ENCODE measurements around the gene AKAP6.
"Not testable (repeated sequence)": the region's sequence is repeated elsewhere in the genome, so short reads cannot be mapped to it uniquely, and the experiment has no call there.

Gene AKAP6

DNA sequence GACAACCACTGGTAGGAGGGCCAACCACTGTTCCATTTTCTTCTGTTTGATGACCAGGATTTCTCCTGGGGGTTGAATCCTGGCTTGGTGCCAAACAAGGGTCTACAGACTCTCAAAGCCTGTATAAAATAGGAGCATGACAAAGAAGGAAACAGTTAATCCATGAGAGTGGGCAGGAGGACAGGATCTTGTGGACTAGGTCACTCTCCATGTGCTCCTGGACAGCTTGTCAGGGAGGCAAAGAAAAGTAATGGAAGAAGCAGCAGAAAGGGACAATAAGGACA is 243.7 kb downstream of the AKAP6 start:
- Histone ChIP-seq H3K27ac (ENCODE audit: low read length) (no peak overlapping the region), H3K9me3 (ENCODE audit: control insufficient read depth in 1 of 2, low read length in 2 of 2) (no peaks in the 10 kb centered on the region), H3K36me3 (ENCODE audit: control insufficient read depth in 1 of 2, insufficient read depth in 2 of 2, low read length in 2 of 2) (no peaks in the 10 kb centered on the region), H3K4me3 (ENCODE audit: low read depth in 1 of 2, low read length in 2 of 2) (no peak overlapping the region), H3K4me1 (ENCODE audit: control insufficient read depth in 1 of 2, insufficient read depth in 2 of 2, low read length in 2 of 2) (peaks cover 3 to 15% of the 10 kb centered on the region in 2 donors), H3K27me3 (ENCODE audit: low read depth, low read length) (no peaks in the 10 kb centered on the region)

DNA sequence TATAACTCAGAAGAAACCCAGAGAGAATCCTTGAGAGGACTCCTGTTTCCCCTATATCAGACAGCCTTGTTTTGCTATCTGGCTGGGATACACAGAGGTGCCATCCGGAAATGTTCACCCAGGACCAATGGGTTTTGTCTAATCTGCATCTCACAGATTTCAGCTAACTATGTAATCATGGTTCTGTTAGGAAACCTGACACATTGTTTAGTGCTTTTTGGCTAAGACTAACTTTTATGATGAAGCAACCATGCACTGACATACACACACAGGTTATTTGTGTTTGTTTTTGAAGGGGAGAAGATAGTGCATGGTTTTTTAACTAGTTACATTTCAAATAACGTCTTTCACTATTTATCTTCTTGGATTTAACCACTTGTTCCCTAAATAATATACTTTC is 245.2 kb downstream of the AKAP6 start:
- H3K27ac ChIP-seq (ENCODE audit: low read length): no peak overlapping the region
- no peaks in the 10 kb centered on the region for H3K27me3 ChIP-seq (ENCODE audit: low read depth, low read length)
- H3K4me3 ChIP-seq (ENCODE audit: low read depth in 1 of 2, low read length in 2 of 2): no peak overlapping the region
- H3K36me3 ChIP-seq (ENCODE audit: control insufficient read depth in 1 of 2, insufficient read depth in 2 of 2, low read length in 2 of 2): no peaks in the 10 kb centered on the region
- H3K9me3 ChIP-seq (ENCODE audit: control insufficient read depth in 1 of 2, low read length in 2 of 2): no peaks in the 10 kb centered on the region
- H3K4me1 ChIP-seq (ENCODE audit: control insufficient read depth in 1 of 2, insufficient read depth in 2 of 2, low read length in 2 of 2): peaks cover 0 to 15% of the 10 kb centered on the region in 2 donors

DNA sequence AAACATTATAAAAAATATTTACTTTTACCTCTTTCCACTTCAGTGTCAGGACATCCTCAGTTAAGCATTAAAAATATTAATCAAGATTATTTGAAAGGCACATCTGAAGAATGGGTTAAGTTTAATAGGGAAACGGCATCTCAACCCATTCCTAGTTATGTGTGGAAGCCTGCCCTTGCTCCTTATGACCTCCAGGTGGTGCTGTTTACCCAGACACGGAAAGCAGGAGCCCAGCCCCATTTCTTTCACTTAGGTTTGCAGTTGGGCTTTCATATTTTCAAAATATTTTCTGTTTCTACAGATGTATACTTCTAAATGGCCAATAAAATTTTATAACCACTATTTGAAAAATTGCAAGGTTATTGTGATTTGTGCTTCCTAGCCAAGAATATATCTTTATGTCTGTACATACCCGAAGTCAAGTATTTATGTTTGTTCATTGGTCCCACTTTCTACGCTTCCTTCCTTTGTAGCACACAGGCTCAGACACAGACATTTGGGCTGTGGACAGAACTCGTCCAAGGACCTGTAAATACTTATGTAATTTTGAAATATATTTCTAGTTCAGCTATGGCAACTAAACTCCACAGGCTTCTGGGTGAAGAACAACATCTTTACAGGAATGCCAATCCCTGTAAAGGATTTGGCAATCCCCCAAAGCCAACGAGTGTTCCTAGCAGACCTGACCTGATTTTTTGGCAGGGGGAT is 247.1 kb downstream of the AKAP6 start:
- Histone ChIP-seq H3K27ac (ENCODE audit: low read length) (no peak overlapping the region), H3K4me3 (ENCODE audit: low read depth in 1 of 2, low read length in 2 of 2) (no peak overlapping the region), H3K36me3 (ENCODE audit: control insufficient read depth in 1 of 2, insufficient read depth in 2 of 2, low read length in 2 of 2) (no peaks in the 10 kb centered on the region), H3K27me3 (ENCODE audit: low read depth, low read length) (no peaks in the 10 kb centered on the region), H3K4me1 (ENCODE audit: control insufficient read depth in 1 of 2, insufficient read depth in 2 of 2, low read length in 2 of 2) (peaks cover 0 to 15% of the 10 kb centered on the region in 2 donors), H3K9me3 (ENCODE audit: control insufficient read depth in 1 of 2, low read length in 2 of 2) (no peaks in the 10 kb centered on the region)

DNA sequence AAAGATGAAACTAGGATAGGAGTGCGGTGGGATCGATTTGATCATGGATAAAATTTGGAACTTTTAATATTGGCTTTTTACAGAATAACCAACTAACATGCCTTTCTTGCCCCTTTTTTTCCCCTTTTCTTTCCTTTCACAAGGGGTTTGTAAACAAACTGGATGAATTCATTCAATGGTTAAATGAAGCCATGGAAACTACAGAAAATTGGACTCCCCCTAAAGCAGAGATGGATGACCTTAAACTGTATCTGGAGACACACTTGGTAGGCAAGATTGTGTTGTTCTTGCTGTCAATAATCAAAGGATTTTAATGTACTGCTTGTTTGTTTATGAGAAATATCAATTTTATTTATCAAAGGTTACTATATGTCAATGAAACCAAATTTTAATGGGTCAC is 247.9 kb downstream of the AKAP6 start:
- Histone ChIP-seq H3K9me3 (ENCODE audit: control insufficient read depth in 1 of 2, low read length in 2 of 2) (no peaks in the 10 kb centered on the region), H3K27me3 (ENCODE audit: low read depth, low read length) (no peaks in the 10 kb centered on the region), H3K27ac (ENCODE audit: low read length) (no peak overlapping the region), H3K4me3 (ENCODE audit: low read depth in 1 of 2, low read length in 2 of 2) (no peak overlapping the region), H3K36me3 (ENCODE audit: control insufficient read depth in 1 of 2, insufficient read depth in 2 of 2, low read length in 2 of 2) (no peaks in the 10 kb centered on the region), H3K4me1 (ENCODE audit: control insufficient read depth in 1 of 2, insufficient read depth in 2 of 2, low read length in 2 of 2) (peaks cover 0 to 15% of the 10 kb centered on the region in 2 donors)

DNA sequence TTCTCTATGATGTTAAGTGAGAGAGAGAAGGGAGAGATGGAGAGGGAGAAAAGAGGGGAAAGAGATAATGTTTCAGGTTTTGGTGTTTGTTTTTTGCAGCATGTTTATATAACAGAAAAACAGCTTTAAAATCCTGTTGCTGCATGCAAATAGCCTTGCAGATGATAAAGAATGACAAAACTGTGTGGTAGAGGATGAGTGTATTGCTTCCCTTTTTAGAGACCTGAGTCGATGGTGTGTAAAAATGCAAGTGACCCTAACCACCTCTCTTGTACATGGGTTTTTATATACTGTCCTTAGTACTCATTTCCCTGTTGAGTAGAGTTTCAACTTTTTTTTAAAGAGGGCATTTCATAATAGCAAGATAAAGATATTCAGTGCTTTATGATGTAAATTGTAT is 249.1 kb downstream of the AKAP6 start:
- Histone ChIP-seq H3K27ac (ENCODE audit: low read length) (no peak overlapping the region), H3K9me3 (ENCODE audit: control insufficient read depth in 1 of 2, low read length in 2 of 2) (no peaks in the 10 kb centered on the region), H3K4me3 (ENCODE audit: low read depth in 1 of 2, low read length in 2 of 2) (no peak overlapping the region), H3K4me1 (ENCODE audit: control insufficient read depth in 1 of 2, insufficient read depth in 2 of 2, low read length in 2 of 2) (peaks cover 0 to 7% of the 10 kb centered on the region in 2 donors), H3K27me3 (ENCODE audit: low read depth, low read length) (no peaks in the 10 kb centered on the region), H3K36me3 (ENCODE audit: control insufficient read depth in 1 of 2, insufficient read depth in 2 of 2, low read length in 2 of 2) (no peaks in the 10 kb centered on the region)

DNA sequence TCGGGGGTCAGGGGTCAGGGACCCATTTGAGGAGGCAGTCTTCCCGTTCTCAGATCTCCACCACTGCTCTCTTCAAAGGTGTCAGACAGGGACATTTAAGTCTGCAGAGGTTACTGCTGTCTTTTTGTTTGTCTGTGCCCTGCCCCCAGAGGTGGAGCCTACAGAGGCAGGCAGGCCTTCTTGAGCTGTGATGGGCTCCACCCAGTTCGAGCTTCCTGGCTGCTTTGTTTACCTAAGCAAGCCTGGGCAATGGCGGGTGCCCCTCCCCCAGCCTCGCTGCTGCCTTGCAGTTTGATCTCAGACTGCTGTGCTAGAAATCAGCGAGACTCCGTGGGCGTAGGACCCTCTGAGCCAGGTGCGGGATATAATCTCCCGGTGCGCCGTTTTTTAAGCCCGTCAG is 254.3 kb downstream of the AKAP6 start:
- H3K27me3 ChIP-seq (ENCODE audit: low read depth, low read length); H3K4me1 ChIP-seq (ENCODE audit: control insufficient read depth in 1 of 2, insufficient read depth in 2 of 2, low read length in 2 of 2); H3K4me3 ChIP-seq (ENCODE audit: low read depth in 1 of 2, low read length in 2 of 2); H3K36me3 ChIP-seq (ENCODE audit: control insufficient read depth in 1 of 2, insufficient read depth in 2 of 2, low read length in 2 of 2); H3K9me3 ChIP-seq (ENCODE audit: control insufficient read depth in 1 of 2, low read length in 2 of 2); H3K27ac ChIP-seq (ENCODE audit: low read length): not testable (repeated sequence)

DNA sequence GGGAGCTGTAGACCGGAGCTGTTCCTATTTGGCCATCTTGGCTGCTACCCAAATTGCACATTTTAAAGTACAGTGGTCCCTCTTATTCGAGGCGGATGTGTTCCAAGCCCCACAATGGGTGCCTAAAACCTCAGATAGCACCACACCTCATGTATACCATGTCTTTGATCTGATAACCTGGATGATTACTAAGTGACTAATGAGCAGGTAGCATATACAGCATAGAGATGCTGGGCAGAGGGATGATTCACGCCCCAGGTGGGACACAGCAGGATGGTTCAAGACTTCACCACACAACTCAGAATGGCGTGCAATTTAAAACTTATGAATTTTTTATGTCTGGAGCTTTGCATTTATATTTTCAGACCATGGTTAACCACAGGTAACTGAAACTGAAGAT is 255.0 kb downstream of the AKAP6 start:
- Histone ChIP-seq H3K27me3 (ENCODE audit: low read depth, low read length) (no peaks in the 10 kb centered on the region), H3K36me3 (ENCODE audit: control insufficient read depth in 1 of 2, insufficient read depth in 2 of 2, low read length in 2 of 2) (no peaks in the 10 kb centered on the region), H3K4me3 (ENCODE audit: low read depth in 1 of 2, low read length in 2 of 2) (no peak overlapping the region), H3K4me1 (ENCODE audit: control insufficient read depth in 1 of 2, insufficient read depth in 2 of 2, low read length in 2 of 2) (no peaks in the 10 kb centered on the region), H3K9me3 (ENCODE audit: control insufficient read depth in 1 of 2, low read length in 2 of 2) (peaks cover 0 to 3% of the 10 kb centered on the region in 2 donors), H3K27ac (ENCODE audit: low read length) (no peak overlapping the region)

DNA sequence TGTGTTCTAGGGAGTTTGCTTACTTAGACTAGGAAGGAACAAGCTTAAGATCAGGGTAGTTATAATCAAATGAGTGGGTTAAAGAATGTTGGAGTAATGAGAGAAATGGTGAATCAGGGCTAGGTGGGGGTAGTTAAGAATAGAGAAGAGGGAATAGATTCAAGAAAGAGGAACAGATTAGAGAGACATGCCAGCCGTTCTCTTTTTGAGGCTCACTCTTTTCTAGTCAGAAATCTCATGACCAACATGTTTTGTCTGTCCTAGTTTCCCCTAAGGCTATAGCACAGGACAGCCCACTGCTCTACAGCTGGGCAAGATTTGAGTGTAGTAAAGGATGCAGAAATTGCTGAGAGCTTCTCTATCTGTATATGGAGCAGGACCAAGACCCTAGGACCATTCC is 258.4 kb downstream of the AKAP6 start:
- Histone ChIP-seq H3K4me1 (ENCODE audit: control insufficient read depth in 1 of 2, insufficient read depth in 2 of 2, low read length in 2 of 2) (no peaks in the 10 kb centered on the region), H3K4me3 (ENCODE audit: low read depth in 1 of 2, low read length in 2 of 2) (no peak overlapping the region), H3K27me3 (ENCODE audit: low read depth, low read length) (no peaks in the 10 kb centered on the region), H3K36me3 (ENCODE audit: control insufficient read depth in 1 of 2, insufficient read depth in 2 of 2, low read length in 2 of 2) (no peaks in the 10 kb centered on the region), H3K27ac (ENCODE audit: low read length) (no peak overlapping the region), H3K9me3 (ENCODE audit: control insufficient read depth in 1 of 2, low read length in 2 of 2) (peaks cover 0 to 3% of the 10 kb centered on the region in 2 donors)

DNA sequence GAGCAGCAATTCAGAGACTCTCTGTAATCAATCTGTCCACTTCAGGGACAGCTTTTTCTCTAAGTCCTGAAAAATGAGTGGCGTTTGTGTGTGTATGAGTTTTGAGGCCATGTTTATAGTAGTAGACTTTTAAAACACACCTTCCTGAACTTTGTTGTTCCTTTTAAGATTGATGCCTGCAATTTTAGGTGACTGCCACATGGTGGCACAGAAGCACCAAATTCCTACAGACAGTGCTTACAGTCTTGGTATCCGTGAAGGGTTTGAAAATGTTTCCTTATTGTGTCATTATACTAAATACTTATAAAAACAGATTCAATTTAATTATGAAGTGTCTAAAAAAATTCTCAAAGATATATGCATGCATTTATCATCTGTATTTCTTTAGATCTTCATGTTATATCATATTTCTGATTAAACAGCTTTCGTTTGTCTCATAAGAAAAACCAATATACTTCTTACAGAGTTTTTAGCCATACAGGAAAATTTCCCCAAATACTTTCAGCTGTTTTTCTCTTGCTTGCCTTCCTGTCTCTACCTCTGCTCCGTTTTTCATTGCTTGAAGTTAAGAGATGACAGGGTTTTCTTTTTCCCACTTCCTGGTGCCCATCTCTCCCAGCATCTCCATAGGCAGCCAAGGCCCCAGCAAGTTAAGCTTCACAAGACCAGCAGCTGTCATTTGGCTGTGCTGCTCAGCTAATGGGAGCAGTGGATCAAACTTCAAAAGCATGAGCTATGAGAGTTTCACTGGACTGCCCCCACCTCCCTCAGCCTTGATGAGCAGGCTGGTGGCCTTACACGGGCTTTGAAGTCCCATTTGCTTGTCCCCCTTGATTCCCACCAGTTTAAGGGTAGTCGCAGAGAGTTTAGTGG is 259.6 kb downstream of the AKAP6 start:
- Histone ChIP-seq H3K27ac (ENCODE audit: low read length) (no peak overlapping the region), H3K4me1 (ENCODE audit: control insufficient read depth in 1 of 2, insufficient read depth in 2 of 2, low read length in 2 of 2) (no peaks in the 10 kb centered on the region), H3K9me3 (ENCODE audit: control insufficient read depth in 1 of 2, low read length in 2 of 2) (peaks cover 0 to 3% of the 10 kb centered on the region in 2 donors), H3K27me3 (ENCODE audit: low read depth, low read length) (no peaks in the 10 kb centered on the region), H3K4me3 (ENCODE audit: low read depth in 1 of 2, low read length in 2 of 2) (no peak overlapping the region), H3K36me3 (ENCODE audit: control insufficient read depth in 1 of 2, insufficient read depth in 2 of 2, low read length in 2 of 2) (no peaks in the 10 kb centered on the region)

DNA sequence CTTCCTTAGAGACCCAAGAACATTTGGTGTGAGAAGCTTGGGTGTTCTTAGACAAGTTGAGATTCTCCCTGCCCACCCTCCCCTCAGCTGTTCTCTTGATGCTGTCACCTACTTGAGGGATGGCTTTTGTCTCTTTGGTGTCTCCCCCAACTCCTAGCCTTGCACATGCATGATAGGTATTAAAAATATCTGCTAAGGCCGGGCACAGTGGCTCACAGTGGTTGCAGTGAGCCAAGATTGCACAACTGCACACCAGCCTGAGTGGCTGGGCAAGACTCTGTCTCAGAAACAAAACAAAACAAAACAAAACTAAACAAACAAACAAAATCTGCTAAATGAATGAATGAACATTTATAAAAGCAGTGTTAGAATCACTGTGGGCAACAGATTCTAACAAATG is 261.1 kb downstream of the AKAP6 start:
- H3K9me3 ChIP-seq (ENCODE audit: control insufficient read depth in 1 of 2, low read length in 2 of 2): peaks cover 0 to 3% of the 10 kb centered on the region in 2 donors
- H3K36me3 ChIP-seq (ENCODE audit: control insufficient read depth in 1 of 2, insufficient read depth in 2 of 2, low read length in 2 of 2): no peaks in the 10 kb centered on the region
- H3K4me3 ChIP-seq (ENCODE audit: low read depth in 1 of 2, low read length in 2 of 2): no peak overlapping the region
- H3K4me1 ChIP-seq (ENCODE audit: control insufficient read depth in 1 of 2, insufficient read depth in 2 of 2, low read length in 2 of 2): no peaks in the 10 kb centered on the region
- no peak overlapping the region for H3K27ac ChIP-seq (ENCODE audit: low read length)
- H3K27me3 ChIP-seq (ENCODE audit: low read depth, low read length): no peaks in the 10 kb centered on the region

DNA sequence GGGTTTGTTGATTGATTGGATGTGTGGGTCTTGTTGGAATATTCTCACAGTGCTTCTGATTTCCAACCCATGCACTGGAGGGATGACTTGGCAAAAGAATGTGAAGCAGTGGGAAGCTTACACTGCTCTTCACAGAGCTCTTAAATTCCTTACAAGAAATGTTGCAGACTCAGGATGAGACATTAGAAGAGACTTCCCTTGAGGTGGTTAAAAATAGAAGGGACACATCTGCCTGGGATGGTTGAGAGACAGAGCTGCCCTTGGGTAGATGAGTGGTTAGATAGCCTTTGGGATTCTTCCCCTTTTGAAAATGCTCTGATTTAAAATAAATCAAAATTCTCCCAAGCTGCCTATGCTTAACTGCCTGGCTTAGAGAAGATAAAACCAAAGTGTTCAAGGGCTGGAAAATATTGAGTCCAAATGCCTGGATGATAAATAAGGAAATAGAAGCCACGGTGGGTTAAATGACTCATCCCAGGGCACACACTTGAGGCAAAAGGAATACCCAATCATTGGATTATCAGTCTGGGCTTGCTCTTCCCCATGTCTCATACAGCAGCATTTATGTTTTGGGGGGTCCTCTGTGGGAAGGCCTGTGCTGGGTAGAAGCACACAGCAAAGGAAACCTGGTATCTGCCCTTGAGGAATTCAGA is 264.3 kb downstream of the AKAP6 start:
- H3K27ac ChIP-seq (ENCODE audit: low read length): no peak overlapping the region
- no peaks in the 10 kb centered on the region for H3K36me3 ChIP-seq (ENCODE audit: control insufficient read depth in 1 of 2, insufficient read depth in 2 of 2, low read length in 2 of 2)
- no peaks in the 10 kb centered on the region for H3K9me3 ChIP-seq (ENCODE audit: control insufficient read depth in 1 of 2, low read length in 2 of 2)
- H3K27me3 ChIP-seq (ENCODE audit: low read depth, low read length): no peaks in the 10 kb centered on the region
- no peaks in the 10 kb centered on the region for H3K4me1 ChIP-seq (ENCODE audit: control insufficient read depth in 1 of 2, insufficient read depth in 2 of 2, low read length in 2 of 2)
- H3K4me3 ChIP-seq (ENCODE audit: low read depth in 1 of 2, low read length in 2 of 2): no peak overlapping the region
